H9 (cell line): ENCODE data around the gene CDH5. TPM values are rescaled to one million over a fixed set of nuclear protein-coding genes. Genes with fewer than 3 reads are reported as not detected.

ENCODE experiments used
- DNase-seq: peaks from one replicate; pipeline ENCODE4 v3.0.0-alpha.2; 2017
- H2AFZ ChIP-seq: one replicate; pipeline ENCODE4 v1.6.1; 2013; ENCODE audit warnings: mild to moderate bottlenecking, low read length, control low read depth, moderate library complexity
- H2AK5ac ChIP-seq: 2 replicates; pipeline ENCODE4 v1.6.1; 2013; ENCODE audit warnings: low read length, control low read depth, mixed read lengths; ENCODE audit not compliant: insufficient read length
- H2BK120ac ChIP-seq: one replicate; pipeline ENCODE4 v1.6.1; 2013; ENCODE audit warnings: low read depth, mild to moderate bottlenecking, low read length, control low read depth, inconsistent platforms; ENCODE audit not compliant: poor library complexity, severe bottlenecking
- H2BK12ac ChIP-seq: 2 replicates; pipeline ENCODE4 v1.6.1; 2013; ENCODE audit warnings: low read length, control low read depth, mixed read lengths, low read depth; ENCODE audit not compliant: insufficient read length
- H2BK15ac ChIP-seq: 2 replicates; pipeline ENCODE4 v1.6.1; 2013; ENCODE audit warnings: low read depth, low read length, control low read depth
- H2BK20ac ChIP-seq: one replicate; pipeline ENCODE4 v1.6.1; 2013; ENCODE audit warnings: low read depth, mild to moderate bottlenecking, low read length, control low read depth, inconsistent platforms; ENCODE audit not compliant: poor library complexity, severe bottlenecking
- H2BK5ac ChIP-seq: 2 replicates; pipeline ENCODE4 v1.6.1; 2013; ENCODE audit warnings: low read length, control low read depth, mixed read lengths; ENCODE audit not compliant: insufficient read length
- H3K14ac ChIP-seq: 2 replicates; pipeline ENCODE4 v1.6.1; 2013; ENCODE audit warnings: low read length, control low read depth; ENCODE audit not compliant: insufficient read depth
- H3K18ac ChIP-seq: 2 replicates; pipeline ENCODE4 v1.6.1; 2013; ENCODE audit warnings: low read depth, mild to moderate bottlenecking, mixed read lengths, low read length, control low read depth; ENCODE audit not compliant: insufficient read length
- H3K23ac ChIP-seq: 2 replicates; pipeline ENCODE4 v1.6.1; 2013; ENCODE audit warnings: low read length, control low read depth, mixed read lengths, low read depth; ENCODE audit not compliant: insufficient read length
- H3K23me2 ChIP-seq: 2 replicates; pipeline ENCODE4 v1.6.1; 2013; ENCODE audit warnings: low read depth, mild to moderate bottlenecking, mixed read lengths, low read length, control low read depth; ENCODE audit not compliant: insufficient read length, poor library complexity, severe bottlenecking
- H3K27ac ChIP-seq: 2 replicates; pipeline ENCODE4 v1.5.1; 2013; ENCODE audit warnings: low read length, control low read depth, mixed read lengths, low read depth; ENCODE audit not compliant: insufficient read length
- H3K27me3 ChIP-seq: 2 replicates; pipeline ENCODE4 v1.6.1; 2013; ENCODE audit warnings: low read length, control low read depth, inconsistent platforms; ENCODE audit not compliant: insufficient read depth
- H3K4ac ChIP-seq: 2 replicates; pipeline ENCODE4 v1.6.1; 2013; ENCODE audit warnings: low read depth, mild to moderate bottlenecking, control low read depth, inconsistent platforms, low read length, moderate library complexity
- H3K4me1 ChIP-seq: 2 replicates; pipeline ENCODE4 v1.6.1; 2013; ENCODE audit warnings: low read length, control low read depth, inconsistent platforms; ENCODE audit not compliant: insufficient read depth
- H3K4me2 ChIP-seq: 2 replicates; pipeline ENCODE4 v1.6.1; 2013; ENCODE audit warnings: low read length, control low read depth, mixed read lengths; ENCODE audit not compliant: insufficient read length, insufficient read depth
- H3K56ac ChIP-seq: 2 replicates; pipeline ENCODE4 v1.6.1; 2013; ENCODE audit warnings: low read depth, mild to moderate bottlenecking, mixed read lengths, low read length, control low read depth; ENCODE audit not compliant: insufficient read length
- H3K79me1 ChIP-seq: 2 replicates; pipeline ENCODE4 v1.6.1; 2013; ENCODE audit warnings: low read depth, mild to moderate bottlenecking, moderate library complexity, low read length, control low read depth, inconsistent platforms; ENCODE audit not compliant: insufficient read depth, poor library complexity, severe bottlenecking
- H3K79me2 ChIP-seq: 2 replicates; pipeline ENCODE4 v1.6.1; 2013; ENCODE audit warnings: low read length, control low read depth, inconsistent platforms; ENCODE audit not compliant: insufficient read depth
- H3K9ac ChIP-seq: 2 replicates; pipeline ENCODE4 v1.6.1; 2013; ENCODE audit warnings: low read length, control low read depth, mixed read lengths; ENCODE audit not compliant: insufficient read length; ENCODE audit errors: extremely low read depth
- H3K9me3 ChIP-seq: one replicate; pipeline ENCODE4 v1.6.1; 2013; ENCODE audit warnings: low read depth, low read length, inconsistent platforms; ENCODE audit not compliant: control insufficient read depth
- H3T11ph ChIP-seq: one replicate; pipeline ENCODE4 v1.6.1; 2013; ENCODE audit warnings: mild to moderate bottlenecking, low read length, control low read depth, inconsistent platforms
- H4K20me1 ChIP-seq: one replicate; pipeline ENCODE4 v1.6.1; 2013; ENCODE audit not compliant: control insufficient read depth, insufficient read length, insufficient read depth
- H4K5ac ChIP-seq: 2 replicates; pipeline ENCODE4 v1.6.1; 2013; ENCODE audit warnings: low read depth, mild to moderate bottlenecking, mixed read lengths, low read length, control low read depth; ENCODE audit not compliant: insufficient read length
- H4K8ac ChIP-seq: replicated peaks from 2 replicates; pipeline ENCODE4 v1.6.1; 2013; ENCODE audit warnings: low read length, control low read depth, mixed read lengths, low read depth; ENCODE audit not compliant: insufficient read length
- H4K91ac ChIP-seq: 2 replicates; pipeline ENCODE4 v1.6.1; 2013; ENCODE audit warnings: low read depth, mild to moderate bottlenecking, moderate library complexity, mixed read lengths, low read length, control low read depth; ENCODE audit not compliant: insufficient read length
- H3K27ac Mint-ChIP-seq, 3 experiments: 2 replicates in 2 of 3; 3 replicates in 1 of 3; pipeline ENCODE4 v1.8.0; 2020 to 2021; ENCODE audit warnings: mixed read lengths in 3 of 3, mild to moderate bottlenecking in 1 of 3, moderate library complexity in 1 of 3
- H3K27me3 Mint-ChIP-seq: 2 replicates; pipeline ENCODE4 v1.8.0; 2021; ENCODE audit warnings: low read depth, mild to moderate bottlenecking, moderate library complexity, mixed read lengths
- H3K36me3 Mint-ChIP-seq, 3 experiments: 2 replicates in 2 of 3; 3 replicates in 1 of 3; pipeline ENCODE4 v1.8.0; 2020 to 2021; ENCODE audit warnings: low read depth in 3 of 3, mixed read lengths in 3 of 3; ENCODE audit not compliant: insufficient read depth in 1 of 3
- H3K4me1 Mint-ChIP-seq, 2 experiments: 2 replicates each; pipeline ENCODE4 v1.8.0; 2020; ENCODE audit warnings: mixed read lengths in 2 of 2
- H3K4me3 Mint-ChIP-seq, 2 experiments: 2 replicates in 1 of 2; 3 replicates in 1 of 2; pipeline ENCODE4 v1.8.0; 2020 to 2021; ENCODE audit warnings: mild to moderate bottlenecking in 2 of 2, mixed read lengths in 2 of 2, moderate library complexity in 1 of 2
- H3K9me3 Mint-ChIP-seq, 2 experiments: 2 replicates in 1 of 2; 3 replicates in 1 of 2; pipeline ENCODE4 v1.8.0; 2020; ENCODE audit warnings: mild to moderate bottlenecking in 2 of 2, mixed read lengths in 2 of 2, moderate library complexity in 1 of 2
- WGBS: extraction: QIAGEN DNeasy Blood & Tissue Kit; methylation state at CpG from one replicate; pipeline ENCODE4 v1.1.7; 2013; ENCODE audit warnings: missing lambda C conversion rate, low lambda C conversion rate, mixed read lengths; ENCODE audit not compliant: insufficient read length; ENCODE audit errors: extremely low coverage; 5-methylcytosine and 5-hydroxymethylcytosine counted together
- total RNA-seq: library from RNA; stranded (reverse); gene quantifications from 2 replicates; pipeline ENCODE4 v1.2.1, GENCODE V29; 2021
- TF ChIP-seq, protein P1 (sequence below): fragments of 200-600 bp; sonication (generic); conservative IDR thresholded peaks from 3 replicates; pipeline ENCODE4 v1.8.0; 2021; ENCODE audit warnings: antibody characterized with exemption, mild to moderate bottlenecking

CDH5 gene
- total RNA-seq, 1 experiment from 2014 or later = 0.20 TPM

- no peak overlapping the region for H3K18ac ChIP-seq
- H4K5ac ChIP-seq = no peak overlapping the region
- H3K4me2 ChIP-seq = no peak overlapping the region
- TF ChIP-seq, protein P1, sequence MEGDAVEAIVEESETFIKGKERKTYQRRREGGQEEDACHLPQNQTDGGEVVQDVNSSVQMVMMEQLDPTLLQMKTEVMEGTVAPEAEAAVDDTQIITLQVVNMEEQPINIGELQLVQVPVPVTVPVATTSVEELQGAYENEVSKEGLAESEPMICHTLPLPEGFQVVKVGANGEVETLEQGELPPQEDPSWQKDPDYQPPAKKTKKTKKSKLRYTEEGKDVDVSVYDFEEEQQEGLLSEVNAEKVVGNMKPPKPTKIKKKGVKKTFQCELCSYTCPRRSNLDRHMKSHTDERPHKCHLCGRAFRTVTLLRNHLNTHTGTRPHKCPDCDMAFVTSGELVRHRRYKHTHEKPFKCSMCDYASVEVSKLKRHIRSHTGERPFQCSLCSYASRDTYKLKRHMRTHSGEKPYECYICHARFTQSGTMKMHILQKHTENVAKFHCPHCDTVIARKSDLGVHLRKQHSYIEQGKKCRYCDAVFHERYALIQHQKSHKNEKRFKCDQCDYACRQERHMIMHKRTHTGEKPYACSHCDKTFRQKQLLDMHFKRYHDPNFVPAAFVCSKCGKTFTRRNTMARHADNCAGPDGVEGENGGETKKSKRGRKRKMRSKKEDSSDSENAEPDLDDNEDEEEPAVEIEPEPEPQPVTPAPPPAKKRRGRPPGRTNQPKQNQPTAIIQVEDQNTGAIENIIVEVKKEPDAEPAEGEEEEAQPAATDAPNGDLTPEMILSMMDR = no peak
- H3K14ac ChIP-seq = no peak overlapping the region
- no peak overlapping the region for H2AK5ac ChIP-seq
- H3K4ac ChIP-seq = no peak overlapping the region
- no CpG with 5 or more reads among the region's 5 CpGs for WGBS
- H4K8ac ChIP-seq = no peak overlapping the region
- H3K4me3 Mint-ChIP-seq = no peak overlapping the region
- no peak overlapping the region for H2AFZ ChIP-seq
- H3K9me3 ChIP-seq = no peaks in the 10 kb centered on the region
- no peak overlapping the region for H2BK20ac ChIP-seq
- peaks cover 13 to 16% of the 10 kb centered on the region in 2 experiments for H3K4me1 Mint-ChIP-seq
- no peak overlapping the region for H3T11ph ChIP-seq
- H3K27ac ChIP-seq = no peak overlapping the region
- H3K4me1 ChIP-seq = no peaks in the 10 kb centered on the region; the same call in 1 of the 2 replicates
- peaks cover 2% of the 10 kb centered on the region for H3K27me3 Mint-ChIP-seq
- no peaks in the 10 kb centered on the region for H4K20me1 ChIP-seq
- H3K9ac ChIP-seq = no peak overlapping the region
- no peaks in the 10 kb centered on the region for H3K23me2 ChIP-seq
- no peak overlapping the region for H3K56ac ChIP-seq
- no peaks in the 10 kb centered on the region for H3K79me1 ChIP-seq
- H4K91ac ChIP-seq = peak overlapping the region; percentile 59
- no peak overlapping the region for H3K23ac ChIP-seq
- H2BK120ac ChIP-seq = no peak overlapping the region
- H2BK15ac ChIP-seq = no peak overlapping the region
- H2BK5ac ChIP-seq = no peak overlapping the region
- H3K79me2 ChIP-seq = no peaks in the 10 kb centered on the region
- peaks cover 0 to 2% (median 0%) of the 10 kb centered on the region in 3 experiments; a peak in 4 of 7 replicates for H3K36me3 Mint-ChIP-seq
- H3K27ac Mint-ChIP-seq = peak overlapping the region in 1 of 3 experiments; percentile 31; a peak in 1 of 7 replicates
- H3K9me3 Mint-ChIP-seq = peaks cover 5 to 6% of the 10 kb centered on the region in 2 experiments; a peak in 4 of 5 replicates
- no peak for DNase-seq
- H3K27me3 ChIP-seq = no peaks in the 10 kb centered on the region
- H2BK12ac ChIP-seq = no peak overlapping the region
Observed at GRCh38 chr16:66381585-66382170, 15.2 kb downstream of the CDH5 start.
